NCI-H524 (cell line): ENCODE results near the gene ATF7IP2.
A peak's percentile ranks its signal among the peaks of the same experiment; 100 is the strongest.
"Not testable (repeated sequence)": the region's sequence is repeated elsewhere in the genome, so short reads cannot be mapped to it uniquely, and the experiment has no call there.

Source experiments
- DNase-seq, 2 experiments: peaks; one replicate each; lab custom pipeline; 2025; lab: John Stamatoyannopoulos, UW

Gene ATF7IP2

GRCh38 chr16:10452208-10453158, 66.6 kb downstream of the ATF7IP2 start:
- DNase-seq = not testable (repeated sequence)

GRCh38 chr16:10453159-10453510, 67.3 kb downstream of the ATF7IP2 start:
- no peak for DNase-seq

DNA sequence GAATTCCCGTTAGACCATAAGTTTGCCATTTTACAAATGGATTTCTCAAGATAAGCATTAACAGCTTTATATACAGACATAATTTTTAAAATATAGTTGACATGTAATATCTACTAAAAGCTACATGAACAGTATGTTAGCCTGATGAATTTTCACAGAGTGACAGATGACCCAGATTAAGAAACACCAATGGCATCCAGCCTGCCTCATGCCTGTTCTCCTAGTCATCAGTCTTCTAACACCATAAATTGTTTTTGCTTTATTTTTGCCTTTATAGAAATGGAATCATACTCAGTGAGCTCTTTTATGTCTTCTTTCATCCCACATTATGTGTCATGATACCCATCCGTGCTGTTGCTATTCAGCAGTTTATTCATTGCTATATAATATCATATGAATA, 80.0 kb downstream of the ATF7IP2 start:
- no peak for DNase-seq

DNA sequence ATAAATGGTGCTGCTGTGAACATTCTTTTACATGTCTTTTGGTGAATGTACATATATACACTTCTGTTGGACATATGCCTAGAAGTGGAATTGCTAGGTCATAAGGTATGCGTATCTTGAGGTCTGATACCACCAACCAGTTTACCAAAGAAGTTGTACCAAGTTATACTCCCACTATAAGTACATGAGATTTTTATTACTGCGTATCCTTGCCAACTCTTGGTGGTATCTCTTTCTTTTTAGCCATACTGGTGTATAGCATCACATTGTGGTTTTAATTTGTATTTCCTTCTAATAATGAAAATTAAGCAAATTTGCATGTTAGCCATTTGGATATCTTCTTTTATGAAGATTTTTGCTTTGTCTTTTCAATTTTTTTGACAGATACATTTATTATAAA, 80.5 kb downstream of the ATF7IP2 start:
- DNase-seq = no peak

- DNase-seq = peak in 1 of 2 experiments; percentile 17
Measured at GRCh38 chr16:10466861-10467260, 81.0 kb downstream of the ATF7IP2 start.

DNA sequence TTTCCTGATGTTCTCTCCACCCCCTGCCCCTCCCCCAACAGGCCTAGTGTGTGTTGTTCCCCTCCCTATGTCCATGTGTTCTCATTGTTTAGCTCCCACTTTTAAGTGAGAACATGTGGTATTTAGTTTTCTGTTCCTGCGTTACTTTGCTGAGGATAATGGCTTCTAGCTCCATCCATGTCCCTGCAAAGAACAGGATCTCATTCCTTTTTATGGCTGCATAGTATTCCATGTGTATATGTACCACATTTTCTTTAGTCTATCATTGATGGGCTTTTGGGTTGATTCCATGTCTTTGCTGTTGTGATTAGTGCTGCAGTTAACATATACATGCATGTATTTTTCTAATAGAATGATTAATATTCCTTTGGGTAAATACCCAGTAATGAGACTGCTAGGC, 90.8 kb downstream of the ATF7IP2 start:
- DNase-seq = not testable (repeated sequence)

DNA sequence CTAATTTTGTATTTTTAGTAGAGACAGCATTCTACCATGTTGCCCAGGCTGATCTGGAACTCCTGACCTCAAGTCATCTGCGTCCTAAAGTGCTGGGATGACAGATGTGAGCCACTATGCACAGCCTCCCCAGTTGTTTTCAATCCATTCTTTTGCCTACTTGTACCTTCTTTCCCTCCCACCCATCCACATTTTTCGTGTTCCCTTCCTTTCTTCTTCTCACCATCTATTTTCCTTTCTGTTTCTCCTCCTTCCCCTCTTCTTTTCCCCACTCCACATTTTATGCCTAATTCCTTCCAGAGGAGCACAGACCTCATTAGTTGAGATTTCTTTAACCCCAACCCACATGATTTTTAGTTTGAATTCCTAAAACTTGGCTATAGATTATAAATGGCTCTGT, 94.3 kb downstream of the ATF7IP2 start:
- no peak for DNase-seq

- DNase-seq = no peak
Measured at GRCh38 chr16:10485159-10485558, 99.3 kb downstream of the ATF7IP2 start.

DNA sequence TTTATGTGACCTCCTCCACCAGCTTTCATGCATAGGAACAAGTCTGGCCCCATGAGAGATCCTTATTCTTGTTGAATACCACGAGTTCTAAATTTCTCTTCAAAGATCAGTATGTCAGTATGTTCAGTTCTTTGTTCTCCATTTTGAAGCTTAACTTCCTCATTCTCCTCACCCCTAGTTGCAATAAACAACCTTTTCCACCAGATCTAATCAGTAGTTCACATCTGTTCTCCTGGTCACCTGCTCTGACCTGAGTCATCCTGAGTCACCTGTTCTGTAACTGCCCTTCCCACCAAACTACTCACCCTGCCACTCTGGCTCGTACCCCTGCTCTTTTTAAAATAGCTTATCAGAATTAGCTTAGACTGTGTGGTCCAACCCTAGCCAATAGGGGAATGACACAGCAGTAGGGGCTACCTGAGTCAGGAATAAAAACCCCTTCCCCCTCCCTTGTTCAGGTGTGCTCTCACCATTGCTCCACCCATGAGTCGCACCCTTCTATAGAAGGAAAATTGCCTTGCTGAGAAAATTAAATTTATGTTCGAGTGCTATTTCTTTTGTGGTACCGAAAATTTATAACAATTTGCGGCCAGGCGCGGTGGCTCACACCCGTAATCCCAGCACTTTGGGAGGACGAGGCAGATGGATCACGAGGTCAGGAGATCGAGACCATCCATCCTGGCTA, 100.0 kb downstream of the ATF7IP2 start:
- no peak for DNase-seq

- DNase-seq = no peak
Measured at GRCh38 chr16:10490141-10490540, 104.3 kb downstream of the ATF7IP2 start.

DNA sequence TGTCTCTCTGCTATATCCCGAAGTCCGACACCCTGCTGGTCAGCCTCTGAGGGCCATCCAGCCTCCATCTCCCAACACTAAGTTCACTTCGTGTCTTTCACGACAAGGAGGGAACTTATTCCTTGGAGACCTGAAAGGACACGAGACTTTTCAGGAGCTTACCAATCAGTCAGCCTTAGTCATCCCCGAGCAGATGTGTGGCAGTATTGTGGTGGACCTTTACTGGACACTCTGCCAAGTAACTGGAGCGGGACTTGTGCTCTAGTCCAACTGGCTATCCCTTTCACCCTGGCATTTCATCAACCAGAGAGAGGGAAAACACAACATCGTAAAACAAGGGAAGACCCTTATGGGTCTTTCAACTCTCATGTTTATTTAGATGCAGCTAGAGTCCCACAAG, 107.4 kb downstream of the ATF7IP2 start:
- no peak for DNase-seq

DNA sequence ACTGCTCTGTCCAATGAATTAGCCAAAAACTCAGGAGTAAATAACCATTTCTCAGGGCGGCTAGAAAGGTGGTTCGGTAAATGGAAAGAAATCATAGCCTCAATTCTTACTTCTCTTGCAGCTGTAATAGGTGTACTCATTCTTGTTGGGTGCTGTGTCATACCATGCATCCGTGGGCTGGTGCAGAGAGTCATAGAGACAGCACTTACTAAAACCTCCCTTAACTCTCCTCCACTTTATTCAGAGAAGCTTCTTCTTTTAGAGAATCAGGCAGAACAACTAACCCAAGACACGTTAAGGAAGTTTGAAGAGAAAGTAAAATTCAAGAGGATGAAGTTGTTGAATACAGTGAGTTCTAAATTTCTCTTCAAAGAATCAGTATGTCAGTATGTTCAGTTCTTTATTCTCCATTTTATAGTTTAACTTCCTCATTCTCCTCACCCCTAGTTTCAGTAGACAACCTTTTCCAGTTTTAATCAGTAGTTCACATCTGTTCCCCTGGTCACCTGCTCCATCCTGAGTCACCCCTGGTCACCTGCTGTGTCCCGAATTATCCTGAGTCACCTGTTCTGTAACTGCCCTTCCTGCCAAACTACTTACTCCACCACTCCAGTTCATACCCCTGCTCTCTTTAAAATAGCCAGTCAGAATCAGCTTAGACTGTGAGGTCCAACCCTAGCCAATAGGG, 108.6 kb downstream of the ATF7IP2 start:
- no peak for DNase-seq

- DNase-seq = no peak
Measured at GRCh38 chr16:10495031-10495345, 109.1 kb downstream of the ATF7IP2 start.

- no peak for DNase-seq
Measured at GRCh38 chr16:10497132-10498101, 111.6 kb downstream of the ATF7IP2 start.

DNA sequence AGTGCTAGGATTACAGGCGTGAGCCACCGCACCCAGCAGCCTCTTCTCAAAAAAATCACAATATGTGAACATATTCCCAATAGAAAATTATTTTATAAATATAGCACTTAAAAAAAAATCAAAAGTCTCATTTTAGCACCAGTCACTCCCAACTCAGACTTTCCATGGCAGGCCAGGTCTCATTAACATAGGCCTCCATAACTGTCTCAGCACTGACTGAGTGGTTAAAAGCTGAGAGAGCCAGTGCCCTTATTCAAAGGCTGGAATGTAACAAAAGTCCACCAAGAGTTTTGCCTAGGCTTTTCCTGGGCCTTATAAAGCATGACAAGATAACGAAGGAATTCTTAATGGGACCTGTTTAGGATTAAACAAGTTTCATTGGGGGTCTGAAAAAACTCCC, 114.7 kb downstream of the ATF7IP2 start:
- no peak for DNase-seq

DNA sequence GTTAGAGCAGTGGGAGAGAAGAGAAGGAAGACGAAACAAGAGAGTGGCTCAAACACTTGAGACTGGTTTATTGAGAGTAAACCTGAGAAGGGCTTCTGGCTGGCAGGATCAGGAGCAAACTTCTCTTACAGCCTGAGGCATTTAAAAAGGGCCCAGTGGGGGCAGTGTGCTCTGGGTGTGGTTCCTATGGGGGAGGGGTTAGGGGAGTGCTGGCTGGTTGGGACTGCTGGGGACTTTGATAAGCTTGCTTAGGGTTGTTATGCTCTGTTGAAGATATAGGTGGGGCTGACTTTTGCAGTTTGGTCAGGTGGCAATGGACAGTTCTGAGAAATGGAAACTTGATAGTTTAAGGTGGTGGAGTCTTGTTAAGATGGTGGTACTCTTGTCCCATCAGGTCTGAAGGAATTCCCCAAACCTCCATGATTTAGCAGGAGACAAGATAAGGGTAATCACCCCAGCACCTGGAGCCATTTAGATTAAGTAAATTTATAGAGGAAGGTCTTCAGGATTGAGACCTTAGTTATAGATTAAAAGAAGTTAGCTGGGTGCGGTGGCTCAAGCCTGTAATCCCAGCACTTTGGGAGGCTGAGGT, 115.3 kb downstream of the ATF7IP2 start:
- no peak for DNase-seq

DNA sequence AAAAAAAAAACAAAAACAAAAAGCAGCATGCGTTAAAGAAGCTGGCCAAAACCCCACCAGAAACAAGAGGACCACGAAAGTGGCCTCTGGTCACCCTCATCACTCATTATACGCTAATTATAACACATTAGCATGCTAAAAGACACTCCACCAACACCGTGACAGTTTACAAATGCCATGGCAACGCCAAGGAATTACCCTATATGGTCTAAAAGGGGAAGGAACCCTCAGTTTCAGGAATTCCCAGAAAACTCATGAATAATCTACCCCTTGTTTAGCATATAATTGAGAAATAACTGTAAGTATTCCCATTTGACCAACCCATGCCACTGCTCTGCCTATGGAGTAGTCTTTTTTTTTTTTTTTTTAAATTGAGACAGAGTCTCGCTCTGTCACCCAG, 116.9 kb downstream of the ATF7IP2 start:
- no peak for DNase-seq

GRCh38 chr16:10504404-10504885, 118.6 kb downstream of the ATF7IP2 start:
- DNase-seq = no peak

- not testable (repeated sequence) for DNase-seq
Measured at GRCh38 chr16:10505286-10505685, 119.4 kb downstream of the ATF7IP2 start.

GRCh38 chr16:10509534-10510025, 123.7 kb downstream of the ATF7IP2 start:
- DNase-seq = peak; percentile 62 to 88

DNA sequence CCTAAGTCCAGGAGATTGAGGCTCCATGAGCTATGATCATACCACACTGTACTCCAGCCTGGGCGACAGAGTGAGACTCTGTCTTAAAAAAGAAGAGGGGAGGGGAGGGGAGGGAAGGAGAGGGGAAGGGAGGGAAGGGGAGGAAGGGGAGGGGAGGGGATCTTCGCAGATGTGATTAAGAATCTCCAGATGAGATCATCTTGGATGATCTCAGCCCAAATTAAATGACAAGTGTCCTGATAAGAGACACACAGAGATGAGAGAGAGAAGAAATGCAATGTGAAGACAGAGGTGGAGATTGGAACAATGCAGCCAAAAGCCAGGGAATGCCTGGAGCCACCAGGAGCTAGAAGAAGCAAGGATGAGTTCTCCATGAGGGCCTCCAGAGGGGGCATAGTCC, 124.4 kb downstream of the ATF7IP2 start:
- no peak for DNase-seq
